GM21390 (cell line): ENCODE results near the gene TMEM45A.
A peak's percentile ranks its signal among the peaks of the same experiment; 100 is the strongest.
"Not testable (repeated sequence)": the region's sequence is repeated elsewhere in the genome, so short reads cannot be mapped to it uniquely, and the experiment has no call there.

Source experiments
- ATAC-seq: cut with Tn5 transposase; IDR thresholded peaks from one replicate; pipeline ENCODE4 v1.9.1; 2021; ENCODE audit not compliant: unreplicated experiment

TMEM45A gene

GRCh38 chr3:100570811-100571210 is 78.4 kb downstream of the TMEM45A start:
- ATAC-seq: no peak

- no peak for ATAC-seq
Observed at GRCh38 chr3:100574536-100574935, 82.1 kb downstream of the TMEM45A start.

DNA sequence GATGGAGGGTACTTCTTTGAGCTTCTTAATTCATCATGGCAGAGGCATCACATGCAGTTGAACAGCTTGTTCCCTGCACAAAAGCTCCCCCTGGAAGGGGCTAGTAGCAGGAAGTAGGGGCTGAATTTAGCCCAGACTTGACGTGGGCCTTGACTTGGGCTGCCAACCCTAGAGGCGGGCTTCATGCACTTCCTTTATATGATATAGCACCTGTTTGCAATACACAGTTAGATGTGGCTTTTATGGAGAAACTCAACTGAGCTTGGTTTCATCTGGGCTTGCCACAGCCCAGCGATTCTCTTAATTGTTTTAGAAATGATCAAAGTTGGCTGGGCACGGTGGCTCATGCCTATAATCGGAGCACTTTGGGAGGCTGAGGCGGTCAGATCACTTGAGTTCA is 83.3 kb downstream of the TMEM45A start:
- no peak for ATAC-seq

DNA sequence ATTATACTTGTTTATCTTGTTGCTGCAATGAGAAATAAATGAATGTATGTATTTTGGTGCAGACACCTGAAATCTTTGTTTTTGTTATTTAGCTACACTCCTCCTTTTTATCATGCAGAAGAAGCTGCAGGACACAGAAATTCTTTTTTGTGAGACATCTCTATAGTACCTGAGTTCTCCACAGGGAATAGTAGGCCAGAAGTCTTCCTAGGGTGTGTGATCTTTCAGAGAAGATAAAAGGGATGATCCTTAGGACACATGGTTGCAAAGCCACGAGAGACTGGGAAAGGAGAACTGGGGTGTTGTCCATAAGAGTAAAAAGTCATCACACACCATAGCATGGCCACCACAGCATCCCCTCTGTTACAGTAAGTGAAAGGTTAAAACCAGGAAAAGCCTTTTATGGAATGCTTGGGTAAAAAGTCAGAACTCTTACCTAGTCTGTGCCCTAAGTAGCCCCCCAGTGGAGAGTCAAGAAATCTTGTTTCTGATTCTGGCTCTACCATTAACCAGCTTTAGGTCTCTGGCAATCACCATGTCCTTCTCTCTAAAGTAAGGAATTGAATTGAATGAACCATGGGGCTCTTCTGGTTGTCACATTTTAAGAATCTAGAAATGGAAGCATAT is 85.1 kb downstream of the TMEM45A start:
- ATAC-seq: no peak

DNA sequence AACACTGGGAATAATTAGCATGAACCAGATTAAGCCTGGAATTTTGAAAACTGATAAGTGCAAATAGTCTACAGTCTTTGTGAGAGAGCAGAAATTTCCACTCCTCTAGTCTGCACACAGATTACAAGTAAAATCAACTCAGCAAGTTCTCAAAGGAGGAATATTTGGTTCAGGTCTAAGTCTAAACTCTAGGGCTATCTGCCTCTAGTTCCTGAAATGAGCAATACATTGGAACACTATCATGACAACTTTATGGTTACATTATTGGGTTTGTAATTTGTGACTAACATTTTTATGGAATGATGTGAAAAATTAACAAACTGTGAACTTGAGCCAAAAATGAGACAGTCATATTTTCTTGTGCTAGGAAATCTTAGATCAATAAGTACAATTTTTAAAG is 86.2 kb downstream of the TMEM45A start:
- ATAC-seq: no peak

DNA sequence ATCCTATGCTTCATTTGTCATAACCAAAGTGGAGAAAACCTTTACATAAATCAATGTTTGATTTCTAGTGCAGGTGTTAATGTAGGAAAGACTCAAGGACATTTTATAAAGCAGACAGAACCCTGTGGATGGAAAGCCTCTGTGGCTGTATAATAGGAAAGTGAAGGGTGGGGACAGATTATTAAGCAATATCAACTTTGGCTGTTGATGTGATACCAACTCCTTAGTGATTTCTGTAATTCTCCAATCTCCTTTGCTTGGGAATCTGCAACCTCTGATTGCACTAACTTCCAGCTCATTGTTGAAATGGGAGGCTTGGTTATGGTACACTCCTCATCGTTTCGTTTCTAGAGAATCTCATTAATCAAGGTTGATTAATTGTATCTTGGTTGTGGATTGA is 87.7 kb downstream of the TMEM45A start:
- no peak for ATAC-seq

DNA sequence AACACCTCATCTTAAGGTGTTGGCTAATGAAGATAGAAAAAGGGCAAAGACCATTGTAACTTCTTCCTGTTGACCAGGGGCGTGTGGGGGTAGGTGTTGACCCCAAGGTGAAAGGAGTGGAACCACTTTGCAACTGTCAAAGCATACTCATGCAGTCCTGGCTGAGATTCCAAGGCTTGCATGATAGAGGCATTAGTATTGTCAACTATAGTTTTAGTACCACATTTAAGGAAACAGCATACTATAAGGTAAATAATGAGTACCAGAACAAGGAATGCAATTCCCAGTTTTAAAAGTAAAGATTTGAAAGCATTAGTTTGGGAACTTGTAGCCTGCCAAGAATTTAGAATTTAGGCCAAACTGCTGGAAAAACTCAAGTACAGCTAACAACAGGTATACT is 89.2 kb downstream of the TMEM45A start:
- no peak for ATAC-seq

- ATAC-seq: not testable (repeated sequence)
Observed at GRCh38 chr3:100582157-100582556, 89.7 kb downstream of the TMEM45A start.

DNA sequence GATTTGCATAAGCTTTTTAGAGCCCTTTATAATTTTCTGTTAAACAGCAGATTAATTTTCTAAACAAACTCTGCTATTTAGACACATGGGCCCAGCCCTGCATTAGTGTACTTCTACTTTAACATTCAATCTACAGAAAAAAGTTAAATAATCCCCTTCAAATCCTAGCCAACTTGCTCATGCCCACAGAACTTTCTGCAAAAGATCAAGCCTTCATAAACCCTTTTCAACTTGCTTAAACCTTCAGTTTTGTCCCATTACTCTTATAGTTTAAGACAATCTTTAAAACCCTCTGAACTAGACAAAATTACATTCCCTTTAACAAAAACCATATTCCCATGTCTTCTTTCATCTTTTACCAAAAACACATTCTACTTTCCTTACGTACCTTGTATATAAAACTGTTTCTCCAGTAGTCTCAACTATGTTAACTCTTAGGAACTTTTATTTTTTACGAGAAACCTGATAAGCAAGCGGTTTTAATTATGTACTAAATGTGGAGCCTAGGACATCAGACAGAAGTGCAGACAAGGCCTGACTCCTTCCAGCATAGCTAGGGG is 91.8 kb downstream of the TMEM45A start:
- no peak for ATAC-seq

DNA sequence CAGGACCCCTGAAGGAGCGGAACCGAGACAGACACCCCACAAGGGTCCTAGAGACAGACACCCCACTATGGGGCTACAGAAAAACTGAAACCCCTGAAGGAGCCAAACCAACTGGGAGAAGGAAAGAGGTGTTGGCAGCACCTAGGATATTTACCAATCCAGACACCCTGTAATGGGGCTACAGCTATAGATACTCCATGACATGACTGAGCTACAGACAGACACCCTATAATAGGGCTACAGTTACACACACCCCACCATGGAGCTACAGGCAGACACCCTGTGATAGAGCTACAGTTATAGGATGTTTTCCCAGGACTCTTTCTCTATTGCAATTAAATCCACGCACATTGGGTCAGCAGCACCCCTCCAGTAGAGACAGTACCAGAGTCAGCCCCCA is 94.4 kb downstream of the TMEM45A start:
- ATAC-seq: no peak

GRCh38 chr3:100588251-100588650 is 95.8 kb downstream of the TMEM45A start:
- no peak for ATAC-seq

DNA sequence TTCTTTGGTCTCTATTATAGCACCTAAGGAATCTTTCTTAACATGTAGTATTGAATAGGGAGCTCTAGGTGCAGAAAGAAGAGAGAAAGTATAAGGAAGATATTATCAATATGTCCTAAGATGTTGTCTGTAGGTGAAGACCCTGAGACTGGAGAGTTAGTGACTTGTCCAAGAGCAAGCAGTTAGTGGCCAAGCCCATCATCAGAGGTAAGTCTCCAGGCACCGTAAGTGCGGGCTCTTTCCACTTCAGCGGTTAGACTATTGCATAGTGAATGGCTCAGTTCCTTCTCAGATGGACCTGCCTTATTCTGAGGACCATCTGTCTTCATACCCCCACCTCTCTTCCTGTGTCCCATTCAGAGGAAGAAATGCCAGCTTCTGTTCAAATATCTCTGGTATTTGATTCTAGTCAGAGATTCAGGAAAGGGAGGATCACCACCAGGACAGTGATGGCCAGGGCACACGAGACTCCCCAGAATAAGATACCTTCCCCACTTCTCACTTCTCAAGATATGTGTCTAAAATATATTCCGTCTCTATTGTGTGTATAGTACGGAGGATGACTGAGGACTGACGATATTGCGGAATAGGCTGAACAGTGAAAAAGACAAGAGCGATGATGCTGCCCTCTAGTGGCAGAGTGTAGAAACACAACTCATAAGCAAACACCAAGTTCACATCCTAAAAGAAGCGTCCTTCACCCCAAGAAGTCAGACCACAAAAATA is 97.9 kb downstream of the TMEM45A start:
- ATAC-seq: peak; percentile 69

DNA sequence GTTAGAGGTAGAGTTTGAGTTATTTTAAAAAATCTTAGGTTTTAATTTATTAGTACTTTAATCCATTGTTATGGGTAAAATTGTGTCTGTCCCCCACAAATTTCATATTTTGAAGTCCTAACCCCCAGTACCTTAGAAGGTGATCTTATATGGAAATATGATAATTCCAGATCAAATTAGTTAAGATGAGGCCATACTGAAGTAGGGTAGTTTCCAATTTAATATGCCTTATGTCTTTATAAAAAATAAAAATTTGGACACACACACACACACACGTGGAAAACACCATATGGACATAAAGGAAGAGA is 98.4 kb downstream of the TMEM45A start:
- no peak for ATAC-seq

DNA sequence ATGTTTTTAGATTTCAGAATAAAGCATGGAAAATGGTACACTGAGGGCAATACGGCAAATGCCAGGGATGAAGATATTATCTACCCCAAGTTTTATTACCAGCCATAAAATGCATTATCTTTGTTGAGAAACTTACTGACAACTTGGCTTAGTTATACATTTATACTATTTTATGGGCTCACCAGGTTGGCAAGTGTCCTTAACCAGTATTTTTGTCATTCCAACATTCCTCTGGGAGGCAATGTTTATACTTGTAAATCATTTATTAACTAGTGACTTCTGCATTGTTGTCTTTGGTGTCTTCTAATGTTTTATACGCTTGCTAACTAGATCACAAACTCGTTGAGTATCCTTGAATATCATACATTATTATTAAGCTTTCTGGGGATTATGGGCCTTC is 99.0 kb downstream of the TMEM45A start:
- no peak for ATAC-seq

- no peak for ATAC-seq
Observed at GRCh38 chr3:100600181-100601042, 108.0 kb downstream of the TMEM45A start.

- ATAC-seq: peak; percentile 37
Observed at GRCh38 chr3:100602506-100603444, 110.4 kb downstream of the TMEM45A start.

DNA sequence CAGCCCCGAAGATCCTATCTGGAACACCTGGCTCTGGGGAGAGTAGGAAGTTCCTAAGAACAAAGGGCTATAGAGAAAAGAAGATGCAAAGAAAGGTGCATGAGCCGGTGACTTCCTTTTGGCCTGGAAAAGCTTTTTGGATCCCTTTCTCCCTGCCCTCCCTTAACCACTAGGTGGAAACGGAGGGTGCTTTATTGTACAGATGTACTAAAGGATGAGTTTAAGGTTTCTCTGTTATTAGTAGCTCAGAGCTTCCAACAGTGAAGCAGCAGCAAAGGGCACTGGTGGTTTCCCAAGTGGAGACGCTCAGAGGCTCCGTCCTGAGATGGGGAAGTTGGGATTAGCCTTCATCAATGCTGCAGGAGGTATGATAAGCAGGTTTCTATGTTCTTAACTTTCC is 111.0 kb downstream of the TMEM45A start:
- peak; percentile 40 for ATAC-seq

DNA sequence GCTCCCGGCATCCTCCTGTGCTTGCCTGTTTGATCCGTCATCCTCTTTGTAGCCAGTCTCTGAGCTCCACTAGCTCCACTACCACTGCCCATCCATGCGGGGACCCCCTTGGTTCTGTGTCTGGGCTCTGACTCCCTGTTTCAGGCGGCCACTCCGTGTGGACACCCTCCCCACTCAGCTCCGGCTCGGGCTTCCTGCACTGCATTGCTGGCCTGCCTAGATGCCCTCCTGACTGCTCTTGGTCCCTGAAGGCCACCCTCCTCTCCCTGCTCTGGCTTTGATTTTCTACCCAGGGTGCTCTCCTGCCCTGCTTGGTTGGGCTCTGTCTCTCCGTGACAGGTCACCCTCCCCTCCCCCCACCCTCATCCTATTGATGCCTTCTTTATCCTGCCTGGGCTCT is 112.9 kb downstream of the TMEM45A start:
- ATAC-seq: no peak

GRCh38 chr3:100606894-100607512 is 114.6 kb downstream of the TMEM45A start:
- peak; percentile 74 for ATAC-seq

GRCh38 chr3:100609305-100609704 is 116.9 kb downstream of the TMEM45A start, which contains the start of gene ADGRG7:
TSS of gene ADGRG7 (plus strand) at chr3:100609601. CDS start at chr3:100609857, 256 bp downstream.
- no peak for ATAC-seq
